Measurements from ENCODE around the gene CHCHD2. TPM values are rescaled to one million over a fixed set of nuclear protein-coding genes. Genes with fewer than 3 reads are reported as not detected.

Gene CHCHD2
- total and polyA plus RNA-seq, 2 of the 13 experiments (the other 11 are each of a cell fraction or from before 2014, with no cell fraction given), result 330 to 572 TPM

- TF ChIP-seq KAT8 (CRISPR knock-in tag; IDR thresholded peaks at IDR 0.05), result peak; percentile 78
- TF ChIP-seq ZNF317 (CRISPR knock-in tag; IDR thresholded peaks at IDR 0.05), result peak; percentile 65; the same call in 1 of the 2 replicates
- TF ChIP-seq MAFK (conservative IDR thresholded peaks at IDR 0.05 in 1 of 2, IDR thresholded peaks at IDR 0.05 in 1 of 2; ENCODE audit: low read length in 2 of 2), result no peak
- no peak for TF ChIP-seq SP140L (CRISPR knock-in tag; IDR thresholded peaks at IDR 0.05; ENCODE audit: borderline replicate concordance)
- TF ChIP-seq ZNF430 (CRISPR knock-in tag; IDR thresholded peaks at IDR 0.05), result no peak
- TF ChIP-seq GRHL1 (CRISPR knock-in tag; conservative IDR thresholded peaks at IDR 0.05), result no peak
- peak; percentile 63 for TF ChIP-seq CTCF (CRISPR knock-in tag; IDR thresholded peaks at IDR 0.05)
- peak; percentile 100 for TF ChIP-seq AGO2 (optimal IDR thresholded peaks at IDR 0.05; ENCODE audit: low read depth, low read length)
- TF ChIP-seq MTERF4 (CRISPR knock-in tag; IDR thresholded peaks at IDR 0.05), result 0 out of 2 replicates have a peak, but pooled peaks have one; percentile 60
- TF ChIP-seq TBP (CRISPR knock-in tag; IDR thresholded peaks at IDR 0.05), result 0 out of 2 replicates have a peak, but pooled peaks have one; percentile 37
- TF ChIP-seq ZNF230 (CRISPR knock-in tag; IDR thresholded peaks at IDR 0.05), result no peak
- TF ChIP-seq ZNF331 (CRISPR knock-in tag; IDR thresholded peaks at IDR 0.05), result peak; percentile 63
- TF ChIP-seq FOXO4 (CRISPR knock-in tag; conservative IDR thresholded peaks at IDR 0.05), result no peak
- no peak for TF ChIP-seq STAT5B (CRISPR knock-in tag; IDR thresholded peaks at IDR 0.05)
- TF ChIP-seq CERS6 (CRISPR knock-in tag; IDR thresholded peaks at IDR 0.05), result no peak
- TF ChIP-seq SUZ12 (IDR thresholded peaks at IDR 0.05; ENCODE audit: low read depth, low read length), result no peak
- peak; percentile 14; the same call in 1 of the 2 replicates for TF ChIP-seq ZNF609 (CRISPR knock-in tag; IDR thresholded peaks at IDR 0.05; ENCODE audit: borderline replicate concordance)
Measured at GRCh38 chr7:56063882-56064625, 42.2 kb downstream of the CHCHD2 start, which contains the start of gene SUMF2 (continued).

Measured in HepG2 (cell line).